Medulla oblongata (tissue), 1 donor: ENCODE measurements around the gene TTI1.
"Not testable (repeated sequence)": the region's sequence is repeated elsewhere in the genome, so short reads cannot be mapped to it uniquely, and the experiment has no call there.

Experiments used
- DNase-seq: peaks from one replicate; pipeline ENCODE4 v3.0.0-alpha.2; 2015; ENCODE audit errors: extremely low spot score

The TTI1 gene

DNA sequence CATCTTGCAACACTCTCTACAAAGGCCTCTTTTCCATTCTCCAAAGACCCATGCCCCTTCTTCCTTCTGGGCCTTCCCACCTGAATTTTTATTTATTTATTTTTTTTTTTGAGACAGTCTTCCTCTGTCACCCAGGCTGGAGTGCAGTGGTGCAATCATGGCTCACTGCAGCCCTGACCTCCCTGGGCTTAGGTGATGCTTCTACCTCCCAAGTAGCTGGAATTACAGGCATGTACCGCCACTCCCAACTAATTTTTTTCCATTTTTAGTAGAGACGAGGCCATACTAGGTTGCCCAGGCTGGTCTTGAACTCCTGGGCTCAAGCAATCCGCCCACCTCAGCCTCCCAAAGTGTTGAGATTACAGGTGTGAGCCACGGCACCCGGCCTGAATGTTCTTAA lies 23.8 kb downstream of the TTI1 start:
- not testable (repeated sequence) for DNase-seq

DNA sequence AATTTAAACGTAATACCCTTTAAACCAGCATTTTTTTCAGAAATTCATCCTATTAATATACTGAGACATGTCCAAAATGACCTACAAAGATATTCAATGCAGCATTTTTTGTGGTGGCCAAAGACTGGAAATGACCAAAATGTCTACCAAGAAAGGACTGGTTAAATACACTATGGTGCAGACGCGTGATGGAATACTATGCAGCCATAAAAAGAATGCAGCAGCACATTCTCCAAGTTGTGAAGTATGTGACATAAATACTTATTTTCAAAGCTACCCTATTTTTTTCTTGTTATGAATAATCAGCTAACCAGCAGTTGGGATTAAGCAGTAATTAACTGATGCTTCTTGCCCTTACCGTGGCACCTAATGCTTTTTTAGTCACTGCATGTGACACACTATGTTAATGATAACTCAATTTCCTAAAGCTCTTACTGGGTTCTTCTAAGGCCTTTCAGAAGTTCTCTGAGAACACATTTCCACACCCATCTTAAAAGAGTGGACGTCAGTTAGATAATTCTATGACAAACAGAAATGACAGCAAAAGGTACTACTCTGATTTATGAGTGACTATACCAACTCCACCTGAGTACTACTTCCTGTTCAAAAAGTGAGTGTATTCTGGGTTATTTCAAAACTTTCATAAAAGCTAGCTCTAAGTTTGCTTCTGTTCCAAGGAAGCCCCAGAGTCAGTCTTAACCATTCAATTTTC lies 24.9 kb downstream of the TTI1 start:
- no peak for DNase-seq

- DNase-seq, result no peak
These were observed 25.7 kb downstream of the TTI1 start for GRCh38 chr20:38007526-38007925.

DNA sequence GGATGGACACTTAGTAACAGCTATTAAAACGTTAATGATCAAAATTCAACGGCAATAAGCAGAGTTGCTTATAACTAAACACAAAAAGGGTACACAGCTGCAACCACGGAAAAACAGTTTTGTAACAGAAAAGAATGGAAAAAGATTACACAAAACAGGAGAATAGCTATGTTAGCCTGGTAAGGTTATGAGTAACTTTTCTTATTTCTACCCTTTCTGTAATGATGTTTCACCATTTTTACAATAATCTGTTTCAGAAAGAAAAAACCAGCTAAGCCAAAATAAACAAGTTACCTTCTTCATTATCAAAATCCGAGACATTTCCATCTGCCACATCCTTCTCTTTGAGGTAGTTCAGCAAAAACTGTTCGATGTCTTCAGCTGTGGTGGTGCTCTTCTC lies 27.4 kb downstream of the TTI1 start:
- DNase-seq, result no peak

DNA sequence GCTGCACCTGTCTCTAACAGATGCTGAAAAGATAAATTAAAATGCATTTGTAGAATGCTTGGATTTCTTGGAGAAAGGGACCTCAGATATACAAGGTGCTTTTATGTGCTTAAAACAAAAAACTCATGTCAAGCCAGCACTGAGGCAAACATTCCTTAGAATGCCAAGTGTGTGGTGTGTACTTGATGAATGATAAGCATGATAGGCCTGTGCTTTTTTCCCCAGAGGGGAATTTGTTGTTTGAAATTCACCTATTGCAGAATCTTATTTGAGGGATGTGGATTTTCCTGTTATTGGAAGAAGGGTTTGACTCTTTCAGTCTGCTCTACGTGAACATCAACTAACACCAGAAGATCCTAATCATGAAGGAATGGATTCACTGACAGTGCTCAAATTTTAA lies 28.8 kb downstream of the TTI1 start:
- no peak for DNase-seq

GRCh38 chr20:38002422-38002821 lies 30.8 kb downstream of the TTI1 start:
- no peak for DNase-seq

- no peak for DNase-seq
These were observed 31.3 kb downstream of the TTI1 start for GRCh38 chr20:38001981-38002380.

GRCh38 chr20:38001173-38001875 lies 31.9 kb downstream of the TTI1 start:
- no peak for DNase-seq

- DNase-seq, result no peak
These were observed 33.0 kb downstream of the TTI1 start for GRCh38 chr20:38000293-38000692.

DNA sequence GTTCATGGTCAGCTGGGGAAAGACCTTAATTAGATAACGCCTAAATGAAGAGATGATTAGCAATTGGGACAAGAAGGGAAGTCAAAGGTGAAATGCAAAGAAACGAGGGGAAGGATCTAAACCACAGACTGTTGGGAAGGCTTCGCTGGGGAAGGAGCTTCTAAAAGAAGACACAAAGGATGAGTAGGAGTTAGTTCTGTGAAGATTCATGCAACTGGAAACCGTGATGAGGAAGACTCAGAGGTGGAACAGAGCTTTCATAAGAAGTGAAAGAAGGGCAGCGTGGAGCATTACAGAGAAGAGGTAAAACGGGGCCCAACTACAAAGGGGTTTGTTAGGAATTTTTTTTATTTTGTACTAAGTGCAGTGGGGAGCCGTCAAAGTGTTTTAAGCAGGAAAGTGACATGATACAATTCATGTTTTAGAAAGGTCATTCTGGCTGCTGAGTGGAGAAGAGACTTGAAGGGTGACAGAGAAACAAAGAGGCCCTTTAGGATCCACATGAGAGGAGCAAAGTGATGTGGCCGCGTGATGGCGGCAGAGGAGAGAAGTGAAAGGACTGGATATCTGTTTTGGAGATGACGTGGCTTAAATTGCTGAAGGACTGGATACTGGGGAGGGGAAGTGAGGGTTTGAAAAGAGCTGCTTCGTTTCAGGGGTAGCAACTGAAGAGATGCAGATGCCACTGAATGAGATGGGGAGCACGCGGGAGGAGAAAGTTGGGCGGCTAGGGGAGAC lies 33.6 kb downstream of the TTI1 start:
- peak; percentile 90 for DNase-seq

DNA sequence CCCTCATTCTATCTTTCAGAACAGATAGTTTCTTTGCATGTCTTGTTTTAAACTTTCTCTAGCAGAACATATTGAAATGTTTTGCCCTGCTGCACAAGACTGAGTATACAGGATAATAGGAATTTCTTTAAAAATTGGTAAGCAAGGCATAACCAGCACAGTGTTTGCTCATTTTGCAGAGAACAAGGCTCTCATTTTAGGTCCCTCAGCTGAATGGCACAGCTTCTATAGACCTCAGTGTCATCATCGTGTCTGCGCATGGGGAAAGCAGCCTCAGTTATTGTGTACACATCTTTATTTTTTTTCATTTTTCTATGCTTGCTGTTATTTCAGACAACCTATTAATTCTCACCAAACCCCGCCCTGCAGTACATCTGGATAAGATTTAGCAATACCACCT lies 35.7 kb downstream of the TTI1 start:
- DNase-seq, result peak; percentile 55

DNA sequence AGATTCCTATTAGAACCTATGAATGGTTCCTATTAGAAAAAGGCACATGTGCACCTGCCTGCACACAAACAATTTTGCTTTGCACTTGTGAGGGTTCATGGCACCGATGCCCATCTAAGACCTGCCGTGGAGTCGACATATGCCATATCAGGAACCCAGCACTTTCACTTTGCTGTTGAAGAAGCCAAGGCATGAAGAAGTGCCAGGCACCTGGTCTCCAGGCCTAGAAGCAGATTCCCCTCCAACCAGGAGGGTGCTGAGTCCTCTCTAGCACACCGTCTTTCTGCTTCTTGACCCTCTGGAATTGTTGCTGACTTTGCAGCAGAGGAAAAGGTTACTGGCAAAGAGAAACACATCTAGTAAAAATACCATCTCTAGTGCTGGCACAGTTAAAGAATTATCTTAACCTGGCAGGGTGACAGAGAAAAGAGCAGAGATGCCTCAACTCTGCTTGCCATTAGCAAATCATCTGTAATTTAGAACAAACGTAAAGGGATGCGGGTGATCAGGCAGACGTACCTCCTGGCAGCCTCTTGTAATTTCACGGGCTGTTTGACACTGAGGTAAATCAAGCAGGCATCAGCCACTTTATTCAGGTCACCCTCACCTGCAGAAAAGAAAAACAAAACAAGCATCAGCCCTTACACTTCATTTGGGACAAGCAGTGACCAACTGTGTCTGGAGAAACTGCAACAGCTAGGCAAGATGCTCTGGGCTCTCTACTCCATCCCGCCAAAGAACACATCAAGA lies 37.2 kb downstream of the TTI1 start:
- no peak for DNase-seq

DNA sequence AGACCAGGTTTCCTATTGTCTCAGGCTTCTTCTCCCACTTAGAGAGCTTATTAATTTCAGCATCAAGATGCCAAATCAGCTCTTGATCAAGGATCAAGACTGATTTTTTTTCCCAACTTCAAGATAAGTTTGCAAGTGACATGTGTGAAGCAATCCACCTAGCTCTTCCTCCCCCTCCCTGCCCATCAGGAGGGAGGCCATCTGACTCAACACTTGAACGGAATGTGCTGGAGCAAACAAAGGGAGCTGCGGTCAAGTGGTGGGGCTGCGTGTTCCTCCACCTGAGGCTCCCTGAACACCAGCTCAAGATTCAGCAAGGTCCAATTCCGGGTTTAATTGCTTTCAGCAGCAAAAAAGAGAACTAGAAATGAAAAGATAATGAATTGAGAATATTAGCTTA lies 38.7 kb downstream of the TTI1 start:
- no peak for DNase-seq

GRCh38 chr20:37992802-37993409 lies 40.4 kb downstream of the TTI1 start:
- DNase-seq, result no peak

DNA sequence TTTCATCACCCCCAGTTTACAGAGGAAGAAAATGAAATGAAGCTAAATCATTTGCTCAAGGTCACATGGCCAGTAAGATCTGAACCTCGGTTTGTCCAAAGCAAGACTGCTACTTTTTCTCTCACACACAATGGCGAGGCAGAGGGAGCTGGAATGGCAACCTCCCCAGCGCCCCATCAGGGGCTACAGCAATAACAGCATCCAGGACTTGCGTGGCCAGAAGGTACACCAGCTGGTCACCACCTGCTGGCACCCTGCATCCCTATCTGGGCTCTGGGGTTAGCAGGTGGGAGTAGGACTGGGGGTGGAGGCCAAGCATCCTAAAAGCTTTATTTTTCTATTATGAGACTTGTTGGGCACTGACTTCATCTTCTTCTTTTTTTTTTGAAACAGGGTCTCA lies 41.3 kb downstream of the TTI1 start:
- DNase-seq, result no peak

DNA sequence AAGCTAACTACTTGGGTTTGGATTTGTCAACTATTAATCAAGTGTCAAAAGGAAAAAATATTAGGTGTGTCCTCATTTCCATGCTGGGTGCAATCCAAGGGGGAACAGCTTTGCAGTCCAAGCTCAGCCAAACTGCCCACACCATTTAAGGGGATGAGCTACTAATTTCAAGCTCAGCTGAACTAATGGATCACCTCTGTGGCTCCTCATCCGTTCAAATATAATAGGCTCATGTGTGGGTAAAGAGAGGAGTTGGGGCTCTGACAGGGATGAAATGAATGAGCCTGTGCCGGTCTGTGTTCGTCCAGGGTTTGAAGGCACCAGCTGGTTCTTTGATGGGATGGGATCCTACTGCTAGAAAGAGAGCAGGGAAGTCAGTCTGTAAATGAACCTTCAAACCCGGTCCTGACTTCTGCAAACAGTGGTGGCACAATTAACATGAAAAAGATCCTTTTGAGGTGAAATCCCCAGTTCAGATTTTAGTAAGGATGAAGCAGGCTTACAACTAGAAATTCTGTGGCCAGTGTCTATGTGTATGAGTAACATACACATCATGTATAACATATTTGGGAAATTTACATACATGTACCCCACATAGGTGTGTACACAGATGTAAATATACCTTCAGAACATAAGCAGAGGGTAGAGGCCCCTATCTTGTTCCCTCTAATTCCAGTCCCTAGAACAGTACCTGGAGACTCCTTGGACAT lies 41.9 kb downstream of the TTI1 start:
- DNase-seq, result no peak

GRCh38 chr20:37990571-37991151 lies 42.6 kb downstream of the TTI1 start:
- DNase-seq, result peak; percentile 43

GRCh38 chr20:37989601-37990295 lies 43.5 kb downstream of the TTI1 start:
- no peak for DNase-seq

GRCh38 chr20:37988306-37988954 lies 44.8 kb downstream of the TTI1 start:
- no peak for DNase-seq
